HepG2 (cell line): Measurements from ENCODE around the gene MRO. TPM values are rescaled to one million over a fixed set of nuclear protein-coding genes. Genes with fewer than 3 reads are reported as not detected.
A peak's percentile ranks its signal among the peaks of the same experiment; 100 is the strongest.

Source experiments
- FOXA3 ChIP-seq: IDR thresholded peaks from 2 replicates; pipeline ENCODE4 v1.6.1; 2016; ENCODE audit warnings: missing genetic modification reagents, missing compliant biosample characterization
- GTF2F1 ChIP-seq: fragments of 150-350 bp; IDR thresholded peaks from 2 replicates; pipeline ENCODE4 v1.6.1; 2014; ENCODE audit warnings: low read length
- JUND ChIP-seq: sonication (generic); formaldehyde crosslinking; IDR thresholded peaks from 2 replicates; pipeline ENCODE4 v1.8.0; 2022; ENCODE audit warnings: mild to moderate bottlenecking, missing genetic modification reagents
- KDM3A ChIP-seq: IDR thresholded peaks from 2 replicates; pipeline ENCODE4 v1.6.1; 2018; ENCODE audit warnings: low read depth, missing compliant biosample characterization
- KLF16 ChIP-seq, 2 experiments: sonication (generic) in 1 of 2; formaldehyde crosslinking in 1 of 2; IDR thresholded peaks; 2 replicates each; pipeline versions ENCODE4 v1.6.1 to v1.8.0; 2016 to 2023; ENCODE audit warnings: missing genetic modification reagents in 2 of 2, missing compliant biosample characterization in 1 of 2
- MED1 ChIP-seq: sonication (generic); formaldehyde crosslinking; IDR thresholded peaks from 2 replicates; pipeline ENCODE4 v1.4.0; 2020; ENCODE audit warnings: missing genetic modification reagents
- NONO ChIP-seq, 2 experiments: fragments of 450-650 bp in 1 of 2; sonication (generic) in 1 of 2; formaldehyde crosslinking in 1 of 2; IDR thresholded peaks in 1 of 2; conservative IDR thresholded peaks in 1 of 2; 2 replicates each; pipeline versions ENCODE4 v1.6.1 to v1.8.0; 2017 to 2022; ENCODE audit warnings: mild to moderate bottlenecking in 1 of 2, missing genetic modification reagents in 1 of 2, moderate library complexity in 1 of 2
- PAX8 ChIP-seq: sonication (generic); formaldehyde crosslinking; IDR thresholded peaks from 2 replicates; pipeline ENCODE4 v1.8.0; 2022; ENCODE audit warnings: mild to moderate bottlenecking, missing genetic modification reagents, borderline replicate concordance
- POLR2G ChIP-seq: fragments of 200-400 bp; formaldehyde crosslinking; IDR thresholded peaks from 2 replicates; pipeline ENCODE4 v1.6.1; 2018; ENCODE audit warnings: mild to moderate bottlenecking, low read depth, low read length, moderate library complexity
- RBM22 ChIP-seq: fragments of 200-400 bp; formaldehyde crosslinking; optimal IDR thresholded peaks from 2 replicates; pipeline ENCODE3; 2017; ENCODE audit warnings: mild to moderate bottlenecking, low read length, moderate library complexity
- SALL1 ChIP-seq: sonication (generic); formaldehyde crosslinking; IDR thresholded peaks from 2 replicates; pipeline ENCODE4 v1.8.0; 2022; ENCODE audit warnings: mild to moderate bottlenecking, missing genetic modification reagents
- SPEN ChIP-seq: sonication (generic); formaldehyde crosslinking; IDR thresholded peaks from 2 replicates; pipeline ENCODE4 v1.5.1; 2020; ENCODE audit warnings: low read depth, mild to moderate bottlenecking, missing genetic modification reagents
- TAF1 ChIP-seq: sonication (generic); formaldehyde crosslinking; IDR thresholded peaks from 2 replicates; pipeline ENCODE4 v1.4.0; 2020; ENCODE audit warnings: missing genetic modification reagents
- TFAP4 ChIP-seq: sonication (generic); IDR thresholded peaks from 2 replicates; pipeline ENCODE4 v1.6.1; 2016; ENCODE audit warnings: low read depth, borderline replicate concordance
- TRIM22 ChIP-seq: fragments of 450-650 bp; IDR thresholded peaks from 2 replicates; pipeline ENCODE4 v1.6.1; 2017
- ZNF746 ChIP-seq: sonication (generic); formaldehyde crosslinking; IDR thresholded peaks from 2 replicates; pipeline ENCODE4 v1.8.0; 2022; ENCODE audit warnings: mild to moderate bottlenecking, missing genetic modification reagents
- ZSCAN20 ChIP-seq: sonication (generic); formaldehyde crosslinking; IDR thresholded peaks from 2 replicates; pipeline ENCODE4 v1.4.0; 2020; ENCODE audit warnings: missing genetic modification reagents, mild to moderate bottlenecking, borderline replicate concordance
- ZXDC ChIP-seq: sonication (generic); formaldehyde crosslinking; IDR thresholded peaks from 2 replicates; pipeline ENCODE4 v1.5.0; 2020; ENCODE audit warnings: mild to moderate bottlenecking, missing genetic modification reagents
- polyA plus RNA-seq, 8 experiments: library from polyadenylated mRNA; depleted of rRNA in 3 of 8; stranded (reverse) in 7 of 8; unstranded in 1 of 8; fragments of >200 nt; fragmentation: Illumina TruSeq in 4 of 8; extraction: Trizol in 4 of 8; gene quantifications; 2 replicates each; pipeline versions ENCODE4 v1.2.1 to v1.2.3, GENCODE V29; 2011 to 2016; ENCODE audit warnings: low read depth in 4 of 8, missing spikeins in 1 of 8, mixed read lengths in 1 of 8; ENCODE audit not compliant: insufficient read depth in 1 of 8
- total RNA-seq, 5 experiments: library from RNA; depleted of rRNA; stranded (reverse); fragments of >200 nt; fragmentation: Illumina TruSeq; extraction: Trizol; gene quantifications; 2 replicates each; pipeline ENCODE4 v1.2.3, GENCODE V29; 2016; ENCODE audit warnings: low read depth in 1 of 5
- TF ChIP-seq, protein P1 (sequence below): sonication (generic); formaldehyde crosslinking; IDR thresholded peaks from 2 replicates; pipeline ENCODE4 v1.4.0; 2020; ENCODE audit warnings: missing genetic modification reagents, mild to moderate bottlenecking, borderline replicate concordance
- TF ChIP-seq, protein P2 (sequence below): sonication (generic); formaldehyde crosslinking; IDR thresholded peaks from 2 replicates; pipeline ENCODE4 v1.4.0; 2020; ENCODE audit warnings: missing genetic modification reagents
- TF ChIP-seq, protein P3 (sequence below): sonication (generic); formaldehyde crosslinking; IDR thresholded peaks from 2 replicates; pipeline ENCODE4 v1.8.1; 2023; ENCODE audit warnings: missing genetic modification reagents, mild to moderate bottlenecking, borderline replicate concordance

MRO gene
- total and polyA plus RNA-seq, 2 of the 13 experiments (the other 11 are each of a cell fraction or from before 2014, with no cell fraction given): not detected

DNA sequence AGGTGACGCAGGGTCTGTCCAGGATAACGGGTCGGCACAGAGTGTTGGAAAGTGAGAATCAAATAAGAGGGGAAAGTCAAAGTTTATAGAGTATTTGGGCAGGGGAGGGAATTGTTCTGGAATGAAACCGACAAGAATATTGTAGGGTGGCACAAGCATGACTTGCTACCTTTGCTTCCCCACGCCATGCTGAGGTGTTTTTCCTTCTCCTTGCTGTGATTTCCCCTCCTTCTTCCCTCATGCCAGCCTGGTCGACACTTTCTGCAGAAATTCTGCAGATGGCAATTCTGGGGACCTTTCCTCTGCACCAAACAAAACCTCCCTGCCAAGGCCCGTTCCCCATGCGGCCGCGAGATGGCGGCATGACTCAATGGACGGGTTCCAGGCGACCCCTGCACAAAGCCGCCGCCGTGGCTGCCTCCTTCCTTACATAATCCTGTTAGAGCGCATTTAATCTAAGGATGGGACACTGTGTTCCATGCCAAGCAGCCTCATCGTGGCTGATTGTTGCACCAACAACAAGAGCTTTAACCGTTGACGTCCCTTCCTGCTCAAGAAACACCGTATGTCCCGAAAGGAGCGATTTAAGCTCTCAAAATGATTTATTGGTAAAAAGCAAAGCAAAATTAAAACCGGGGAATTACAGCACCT is at the start of gene MRO (continued):
- TF ChIP-seq, protein P1, sequence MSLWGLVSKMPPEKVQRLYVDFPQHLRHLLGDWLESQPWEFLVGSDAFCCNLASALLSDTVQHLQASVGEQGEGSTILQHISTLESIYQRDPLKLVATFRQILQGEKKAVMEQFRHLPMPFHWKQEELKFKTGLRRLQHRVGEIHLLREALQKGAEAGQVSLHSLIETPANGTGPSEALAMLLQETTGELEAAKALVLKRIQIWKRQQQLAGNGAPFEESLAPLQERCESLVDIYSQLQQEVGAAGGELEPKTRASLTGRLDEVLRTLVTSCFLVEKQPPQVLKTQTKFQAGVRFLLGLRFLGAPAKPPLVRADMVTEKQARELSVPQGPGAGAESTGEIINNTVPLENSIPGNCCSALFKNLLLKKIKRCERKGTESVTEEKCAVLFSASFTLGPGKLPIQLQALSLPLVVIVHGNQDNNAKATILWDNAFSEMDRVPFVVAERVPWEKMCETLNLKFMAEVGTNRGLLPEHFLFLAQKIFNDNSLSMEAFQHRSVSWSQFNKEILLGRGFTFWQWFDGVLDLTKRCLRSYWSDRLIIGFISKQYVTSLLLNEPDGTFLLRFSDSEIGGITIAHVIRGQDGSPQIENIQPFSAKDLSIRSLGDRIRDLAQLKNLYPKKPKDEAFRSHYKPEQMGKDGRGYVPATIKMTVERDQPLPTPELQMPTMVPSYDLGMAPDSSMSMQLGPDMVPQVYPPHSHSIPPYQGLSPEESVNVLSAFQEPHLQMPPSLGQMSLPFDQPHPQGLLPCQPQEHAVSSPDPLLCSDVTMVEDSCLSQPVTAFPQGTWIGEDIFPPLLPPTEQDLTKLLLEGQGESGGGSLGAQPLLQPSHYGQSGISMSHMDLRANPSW (CRISPR knock-in tag): no peak
- TF ChIP-seq ZNF746 (CRISPR knock-in tag) (no peak), KDM3A (CRISPR knock-in tag) (peak; percentile 79; the same call in 1 of the 2 replicates), NONO (IDR thresholded peaks at IDR 0.05) (no peak), NONO (CRISPR knock-in tag; conservative IDR thresholded peaks at IDR 0.05) (0 out of 2 replicates have a peak, but pooled peaks have one; percentile 47), TFAP4 (no peak), POLR2G (no peak), SALL1 (CRISPR knock-in tag) (peak; percentile 72), SPEN (no peak), RBM22 (no peak), JUND (no peak), ZXDC (CRISPR knock-in tag) (no peak), ZSCAN20 (no peak), FOXA3 (CRISPR knock-in tag) (no peak), KLF16 (CRISPR knock-in tag; IDR thresholded peaks at IDR 0.05) (no peak), PAX8 (CRISPR knock-in tag) (no peak), GTF2F1 (no peak), TAF1 (no peak), TRIM22 (no peak), MED1 (CRISPR knock-in tag) (peak; percentile 27; the same call in 1 of the 2 replicates)
- TF ChIP-seq, protein P2, sequence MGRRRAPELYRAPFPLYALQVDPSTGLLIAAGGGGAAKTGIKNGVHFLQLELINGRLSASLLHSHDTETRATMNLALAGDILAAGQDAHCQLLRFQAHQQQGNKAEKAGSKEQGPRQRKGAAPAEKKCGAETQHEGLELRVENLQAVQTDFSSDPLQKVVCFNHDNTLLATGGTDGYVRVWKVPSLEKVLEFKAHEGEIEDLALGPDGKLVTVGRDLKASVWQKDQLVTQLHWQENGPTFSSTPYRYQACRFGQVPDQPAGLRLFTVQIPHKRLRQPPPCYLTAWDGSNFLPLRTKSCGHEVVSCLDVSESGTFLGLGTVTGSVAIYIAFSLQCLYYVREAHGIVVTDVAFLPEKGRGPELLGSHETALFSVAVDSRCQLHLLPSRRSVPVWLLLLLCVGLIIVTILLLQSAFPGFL (CRISPR knock-in tag): no peak
- TF ChIP-seq, protein P3, sequence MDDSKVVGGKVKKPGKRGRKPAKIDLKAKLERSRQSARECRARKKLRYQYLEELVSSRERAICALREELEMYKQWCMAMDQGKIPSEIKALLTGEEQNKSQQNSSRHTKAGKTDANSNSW (CRISPR knock-in tag): no peak
